Measurements from ENCODE around the gene TRABD2B. TPM values are rescaled to one million over a fixed set of nuclear protein-coding genes. Genes with fewer than 3 reads are reported as not detected.
A peak's percentile ranks its signal among the peaks of the same experiment; 100 is the strongest.

TRABD2B gene
- total RNA-seq, 1 experiment from 2014 or later: not detected

DNA sequence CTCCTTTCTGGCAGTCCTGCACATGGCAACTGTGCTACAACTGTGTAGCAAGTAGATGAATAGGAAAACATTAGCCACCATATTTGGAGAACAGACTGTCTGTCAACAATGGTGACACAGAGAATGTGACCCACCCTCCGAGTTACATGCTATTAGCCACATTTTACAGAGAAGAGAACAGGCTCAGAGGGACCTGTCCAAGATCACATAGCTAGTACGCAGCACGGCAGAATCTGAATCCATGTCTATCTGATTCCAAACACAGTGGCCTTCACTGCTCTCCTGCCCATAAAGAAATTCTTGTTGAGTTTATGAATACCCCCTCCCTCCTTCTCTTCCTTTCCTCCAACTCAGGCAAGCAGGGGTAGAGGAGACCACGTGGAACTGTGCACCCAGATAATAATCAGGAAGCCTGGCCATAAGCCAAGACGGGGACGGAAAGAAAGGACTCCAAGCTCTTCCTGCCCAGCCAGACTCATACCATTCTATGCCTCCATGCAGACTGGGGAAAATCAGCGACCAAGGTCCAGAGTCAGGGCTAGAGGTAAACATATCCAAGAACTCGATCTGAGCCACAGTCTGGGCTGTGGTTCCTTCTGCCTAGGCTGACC, 78.8 kb downstream of the TRABD2B start:
- peaks cover 6% of the 10 kb centered on the region for H3K4me1 ChIP-seq (ENCODE audit: insufficient read depth, low read length, poor library complexity, severe bottlenecking)
- H3K27me3 ChIP-seq (replicated peaks; ENCODE audit: insufficient read depth, low read depth, low read length, poor library complexity): no peaks in the 10 kb centered on the region
- no peaks in the 10 kb centered on the region for H3K9me3 ChIP-seq (ENCODE audit: low read depth, low read length, poor library complexity, severe bottlenecking)
- TF ChIP-seq EZH2 (IDR thresholded peaks at IDR 0.05; ENCODE audit: borderline replicate concordance, low read depth, low read length, poor library complexity, severe bottlenecking): no peak
- peak; percentile 47 for DNase-seq (ENCODE audit: low spot score)
- ChIA-PET CTCF (no interaction called here), POLR2A (ENCODE audit: low non-redundant PET) (interaction anchor here (0.5 to 0.6 kb wide), 2 partner anchors 103 to 1340 kb away, joined by 4 to 10 read pairs; no protein-coding TSS in a partner anchor)
- H3K4me3 ChIP-seq (ENCODE audit: low read depth, low read length, poor library complexity, severe bottlenecking): no peak overlapping the region
- no peaks in the 10 kb centered on the region for H3K36me3 ChIP-seq (ENCODE audit: insufficient read depth, low read length, poor library complexity, severe bottlenecking)
- H3K27ac ChIP-seq (ENCODE audit: low read depth, low read length, poor library complexity, severe bottlenecking): no peak overlapping the region
- no TSS peak for BruUV-seq (replicated peaks)
- intact Hi-C loops (cut with micrococcal nuclease; ENCODE audit: unreplicated experiment): no loop called here

DNA sequence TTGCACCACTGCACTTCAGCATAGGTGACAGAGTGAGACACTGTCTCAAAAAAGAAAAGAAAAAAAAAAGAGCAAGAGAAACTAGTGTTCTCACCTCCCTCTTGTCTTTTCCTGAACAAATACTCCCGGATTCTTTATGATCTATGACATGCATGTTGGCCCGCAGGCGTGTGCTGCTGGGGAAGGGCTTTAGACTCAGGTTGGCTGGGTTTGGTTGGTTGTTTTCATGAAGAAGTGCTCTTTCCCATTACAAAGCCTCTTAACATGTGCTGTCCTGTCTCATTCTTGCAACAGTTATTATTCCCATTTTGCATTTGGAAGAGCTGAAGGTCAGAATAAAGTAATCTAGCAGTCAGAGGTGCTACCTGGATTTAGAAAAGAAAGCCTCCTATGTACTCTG, 79.5 kb downstream of the TRABD2B start:
- H3K4me1 ChIP-seq (ENCODE audit: insufficient read depth, low read length, poor library complexity, severe bottlenecking): peaks cover 6% of the 10 kb centered on the region

DNA sequence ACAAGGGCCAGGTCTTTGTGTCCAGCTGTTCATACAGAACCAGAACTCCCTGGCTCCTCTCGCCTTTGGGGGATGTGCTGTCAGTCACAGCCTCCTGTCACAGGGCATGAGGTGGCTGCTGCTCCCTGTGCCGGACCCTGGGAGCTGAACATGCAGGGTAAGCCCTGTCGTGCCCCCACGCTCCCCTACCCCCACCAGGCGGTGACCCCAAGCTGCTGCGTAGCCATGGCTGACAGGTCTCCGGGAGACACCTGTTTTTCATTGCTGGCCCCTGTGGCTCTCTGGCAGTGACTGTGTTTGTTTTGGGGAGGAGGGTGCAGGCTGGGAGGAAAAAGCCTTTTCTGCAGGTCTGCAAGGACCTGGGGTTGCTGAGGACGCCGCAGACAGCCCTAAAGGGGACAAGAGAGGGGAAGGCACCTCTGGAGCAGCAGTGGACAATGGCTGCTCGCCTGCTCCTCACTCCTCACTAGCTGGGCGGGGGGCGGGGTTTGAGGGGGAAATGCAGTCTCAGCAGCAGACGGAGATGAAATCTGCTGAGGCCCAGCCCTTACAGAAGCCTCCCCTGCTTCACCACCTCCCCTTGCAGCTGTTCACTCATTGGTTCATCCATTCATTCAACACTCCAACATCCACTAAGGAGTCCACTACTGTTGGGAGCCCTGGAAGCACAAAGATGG, 81.4 kb downstream of the TRABD2B start:
- Histone ChIP-seq H3K9me3 (ENCODE audit: low read depth, low read length, poor library complexity, severe bottlenecking) (no peaks in the 10 kb centered on the region), H3K27me3 (replicated peaks; ENCODE audit: insufficient read depth, low read depth, low read length, poor library complexity) (no peaks in the 10 kb centered on the region), H3K27ac (ENCODE audit: low read depth, low read length, poor library complexity, severe bottlenecking) (no peak overlapping the region), H3K36me3 (ENCODE audit: insufficient read depth, low read length, poor library complexity, severe bottlenecking) (no peaks in the 10 kb centered on the region), H3K4me3 (ENCODE audit: low read depth, low read length, poor library complexity, severe bottlenecking) (no peak overlapping the region), H3K4me1 (ENCODE audit: insufficient read depth, low read length, poor library complexity, severe bottlenecking) (peaks cover 6% of the 10 kb centered on the region)
- BruUV-seq (replicated peaks): no TSS peak
- no peak for DNase-seq (ENCODE audit: low spot score)
- intact Hi-C loops (cut with micrococcal nuclease; ENCODE audit: unreplicated experiment): no loop called here
- ChIA-PET CTCF (no interaction called here), POLR2A (ENCODE audit: low non-redundant PET) (no interaction called here)
- TF ChIP-seq, protein P1, sequence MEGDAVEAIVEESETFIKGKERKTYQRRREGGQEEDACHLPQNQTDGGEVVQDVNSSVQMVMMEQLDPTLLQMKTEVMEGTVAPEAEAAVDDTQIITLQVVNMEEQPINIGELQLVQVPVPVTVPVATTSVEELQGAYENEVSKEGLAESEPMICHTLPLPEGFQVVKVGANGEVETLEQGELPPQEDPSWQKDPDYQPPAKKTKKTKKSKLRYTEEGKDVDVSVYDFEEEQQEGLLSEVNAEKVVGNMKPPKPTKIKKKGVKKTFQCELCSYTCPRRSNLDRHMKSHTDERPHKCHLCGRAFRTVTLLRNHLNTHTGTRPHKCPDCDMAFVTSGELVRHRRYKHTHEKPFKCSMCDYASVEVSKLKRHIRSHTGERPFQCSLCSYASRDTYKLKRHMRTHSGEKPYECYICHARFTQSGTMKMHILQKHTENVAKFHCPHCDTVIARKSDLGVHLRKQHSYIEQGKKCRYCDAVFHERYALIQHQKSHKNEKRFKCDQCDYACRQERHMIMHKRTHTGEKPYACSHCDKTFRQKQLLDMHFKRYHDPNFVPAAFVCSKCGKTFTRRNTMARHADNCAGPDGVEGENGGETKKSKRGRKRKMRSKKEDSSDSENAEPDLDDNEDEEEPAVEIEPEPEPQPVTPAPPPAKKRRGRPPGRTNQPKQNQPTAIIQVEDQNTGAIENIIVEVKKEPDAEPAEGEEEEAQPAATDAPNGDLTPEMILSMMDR (conservative IDR thresholded peaks at IDR 0.05; ENCODE audit: low read depth, low read length): no peak
- TF ChIP-seq EZH2 (IDR thresholded peaks at IDR 0.05; ENCODE audit: borderline replicate concordance, low read depth, low read length, poor library complexity, severe bottlenecking): no peak

More for the DNA sequence above, 79.5 kb downstream of the TRABD2B start:
- intact Hi-C loops (cut with micrococcal nuclease; ENCODE audit: unreplicated experiment): no loop called here
- Histone ChIP-seq H3K27ac (ENCODE audit: low read depth, low read length, poor library complexity, severe bottlenecking) (no peak overlapping the region), H3K36me3 (ENCODE audit: insufficient read depth, low read length, poor library complexity, severe bottlenecking) (no peaks in the 10 kb centered on the region), H3K4me3 (ENCODE audit: low read depth, low read length, poor library complexity, severe bottlenecking) (no peak overlapping the region), H3K9me3 (ENCODE audit: low read depth, low read length, poor library complexity, severe bottlenecking) (no peaks in the 10 kb centered on the region), H3K27me3 (replicated peaks; ENCODE audit: insufficient read depth, low read depth, low read length, poor library complexity) (no peaks in the 10 kb centered on the region)
- TF ChIP-seq, protein P1 (conservative IDR thresholded peaks at IDR 0.05; ENCODE audit: low read depth, low read length): no peak
- TF ChIP-seq EZH2 (IDR thresholded peaks at IDR 0.05; ENCODE audit: borderline replicate concordance, low read depth, low read length, poor library complexity, severe bottlenecking): no peak
- ChIA-PET CTCF (no interaction called here), POLR2A (ENCODE audit: low non-redundant PET) (interaction anchor here (0.5 kb wide), 1 partner anchor 1339 kb away, joined by 10 read pairs; no protein-coding TSS in a partner anchor)
- no TSS peak for BruUV-seq (replicated peaks)
- DNase-seq (ENCODE audit: low spot score): no peak

Measured in A673 (cell line).